Measurements from ENCODE around the gene SOBP. TPM values are rescaled to one million over a fixed set of nuclear protein-coding genes. Genes with fewer than 3 reads are reported as not detected.

Gene SOBP
- total and polyA plus RNA-seq, 2 donors (not counting 1 experiment from before 2014, with no cell fraction given) = 0.82 to 1.5 TPM

GRCh38 chr6:107460083-107460631 lies 29.8 kb upstream of the SOBP start:
- H3K4me1 Mint-ChIP-seq = peaks cover 23% of the 10 kb centered on the region
- H3K4me1 ChIP-seq (ENCODE audit: control insufficient read depth in 2 of 2, insufficient read depth in 2 of 2, low read length in 2 of 2) = peaks cover 10 to 13% of the 10 kb centered on the region in 2 donors
- H3K9me3 Mint-ChIP-seq (ENCODE audit: insufficient read depth) = no peaks in the 10 kb centered on the region

More at GRCh38 chr6:107460083-107460631, 29.8 kb upstream of the SOBP start:
- no peak for TF ChIP-seq EZH2 (IDR thresholded peaks at IDR 0.05; ENCODE audit: borderline replicate concordance, insufficient read depth, low read depth, low read length, poor library complexity, severe bottlenecking)
- TF ChIP-seq CTCF (IDR thresholded peaks at IDR 0.05) = no peak
- intact Hi-C loops (cut with micrococcal nuclease) = no loop called here
- CTCF ChIA-PET = interaction anchor here (0.8 to 2.2 kb wide), 14 partner anchors 26 to 1135 kb away, joined by 3 to 8 read pairs (median 5); partner anchors contain the start of gene ATG5
- H3K9ac ChIP-seq (ENCODE audit: low read length) = peak overlapping the region; percentile 81
- no peaks in the 10 kb centered on the region for H3K9me3 ChIP-seq (ENCODE audit: control extremely low read depth in 1 of 3, control insufficient read depth in 2 of 3, insufficient read depth in 1 of 3, low read length in 2 of 3)
- no peaks in the 10 kb centered on the region for H3K27me3 ChIP-seq (replicated peaks in 1 of 4; ENCODE audit: control extremely low read depth in 1 of 4, control insufficient read depth in 3 of 4, insufficient read depth in 4 of 4, low read length in 3 of 4)
- H3K27ac ChIP-seq (ENCODE audit: low read length in 2 of 2) = peak overlapping the region; percentile 88 to 91
- 5% methylated on average over 11 of the region's 22 CpGs for WGBS (ENCODE audit: insufficient coverage)
- POLR2A ChIA-PET = interaction anchor here (1.0 to 2.2 kb wide), 4 partner anchors 29 to 834 kb away, joined by 3 to 12 read pairs (median 4); partner anchors contain the start of genes AFG1L and SOBP
- H3K4me3 ChIP-seq (ENCODE audit: control extremely low read depth in 1 of 5, extremely low read depth in 1 of 5, insufficient read depth in 1 of 5, low read depth in 2 of 5, low read length in 4 of 5) = peak overlapping the region; percentile 70 to 96 (median 93)
- H3K79me2 ChIP-seq (ENCODE audit: control insufficient read depth, insufficient read depth, low read length) = peaks cover 40% of the 10 kb centered on the region
- no peak for DNase-seq
- Mint-ChIP-seq H3K27me3 (no peaks in the 10 kb centered on the region), H3K27ac (peak overlapping the region; percentile 99), H3K4me3 (peak overlapping the region; percentile 88)
- H3K36me3 ChIP-seq (replicated peaks in 1 of 2; ENCODE audit: control extremely low read depth in 1 of 2, control insufficient read depth in 1 of 2, extremely low read depth in 1 of 2, insufficient read depth in 2 of 2, low read length in 1 of 2) = no peaks in the 10 kb centered on the region
- peak overlapping the region; percentile 99 for H2AFZ ChIP-seq (ENCODE audit: insufficient read depth, low read depth, low read length, poor library complexity, severe bottlenecking)
- no peak for ATAC-seq (ENCODE audit: low read depth)
- peak overlapping the region; percentile 91 for H3K4me2 ChIP-seq (replicated peaks; ENCODE audit: low read depth, low read length, poor library complexity, severe bottlenecking)
- H4K20me1 ChIP-seq (ENCODE audit: control insufficient read depth, insufficient read depth, low read length, poor library complexity, severe bottlenecking) = no peaks in the 10 kb centered on the region
